ENCODE results near the gene IFFO2.

IFFO2 gene

GRCh38 chr1:18934205-18935000 lies 22.1 kb downstream of the IFFO2 start:
- no peak for DNase-seq

- no peak for DNase-seq
Observed at GRCh38 chr1:18932879-18933278, 23.6 kb downstream of the IFFO2 start.

- DNase-seq: no peak
Observed at GRCh38 chr1:18932387-18932786, 24.1 kb downstream of the IFFO2 start.

- no peak for DNase-seq
Observed at GRCh38 chr1:18931730-18932129, 24.7 kb downstream of the IFFO2 start.

GRCh38 chr1:18929686-18930085 lies 26.8 kb downstream of the IFFO2 start:
- no peak for DNase-seq

GRCh38 chr1:18928985-18929384 lies 27.5 kb downstream of the IFFO2 start:
- DNase-seq: no peak

GRCh38 chr1:18928406-18928805 lies 28.1 kb downstream of the IFFO2 start:
- DNase-seq: no peak

- no peak for DNase-seq
Observed at GRCh38 chr1:18927654-18928272, 28.7 kb downstream of the IFFO2 start.

GRCh38 chr1:18927082-18927653 lies 29.3 kb downstream of the IFFO2 start:
- DNase-seq: peak; percentile 94

GRCh38 chr1:18926315-18927081 lies 30.0 kb downstream of the IFFO2 start:
- peak; percentile 97 for DNase-seq

GRCh38 chr1:18925279-18925678 lies 31.2 kb downstream of the IFFO2 start:
- DNase-seq: no peak

- no peak for DNase-seq
Observed at GRCh38 chr1:18924221-18924691, 32.2 kb downstream of the IFFO2 start.

GRCh38 chr1:18923756-18924211 lies 32.7 kb downstream of the IFFO2 start:
- DNase-seq: no peak

- DNase-seq: no peak
Observed at GRCh38 chr1:18922848-18923755, 33.4 kb downstream of the IFFO2 start.

- DNase-seq: no peak
Observed at GRCh38 chr1:18922319-18922726, 34.2 kb downstream of the IFFO2 start.

- no peak for DNase-seq
Observed at GRCh38 chr1:18921516-18922251, 34.8 kb downstream of the IFFO2 start.

- no peak for DNase-seq
Observed at GRCh38 chr1:18920931-18921330, 35.5 kb downstream of the IFFO2 start.

GRCh38 chr1:18919956-18920355 lies 36.5 kb downstream of the IFFO2 start:
- DNase-seq: no peak

- DNase-seq: no peak
Observed at GRCh38 chr1:18919197-18919905, 37.1 kb downstream of the IFFO2 start.

GRCh38 chr1:18918417-18918816 lies 38.1 kb downstream of the IFFO2 start:
- no peak for DNase-seq

All from RPMI8226 (cell line).